NCI-H2029 treated with DMSO at 0.1 percent for 48 hours (cell line): ENCODE measurements around the gene DST.

ENCODE experiments used
- DNase-seq: peaks from one replicate; lab custom pipeline; 2025; lab: John Stamatoyannopoulos, UW

DST gene

GRCh38 chr6:56642366-56643261, at the start of gene DST:
Gene DST (minus strand): TSS chr6:56642889.
- DNase-seq: no peak

DNA sequence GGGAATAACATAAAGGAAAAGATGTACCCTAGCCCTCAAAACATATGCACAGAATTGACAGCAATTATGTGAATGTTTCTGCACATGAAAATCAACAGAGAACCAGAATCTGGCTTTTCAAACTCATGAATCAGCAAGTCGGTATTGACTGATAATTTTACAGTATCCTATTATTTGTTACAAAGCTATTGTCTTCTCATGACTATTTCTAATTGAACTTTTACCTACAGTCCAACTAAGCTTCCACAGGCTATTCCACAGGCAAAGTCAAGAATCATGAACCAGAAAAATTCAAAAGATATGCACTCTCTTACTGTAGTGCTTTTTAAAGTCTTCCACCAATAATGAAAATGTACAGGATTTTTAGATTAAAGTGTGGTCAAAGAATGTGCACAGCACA, 49.1 kb upstream of the DST start:
- no peak for DNase-seq

DNA sequence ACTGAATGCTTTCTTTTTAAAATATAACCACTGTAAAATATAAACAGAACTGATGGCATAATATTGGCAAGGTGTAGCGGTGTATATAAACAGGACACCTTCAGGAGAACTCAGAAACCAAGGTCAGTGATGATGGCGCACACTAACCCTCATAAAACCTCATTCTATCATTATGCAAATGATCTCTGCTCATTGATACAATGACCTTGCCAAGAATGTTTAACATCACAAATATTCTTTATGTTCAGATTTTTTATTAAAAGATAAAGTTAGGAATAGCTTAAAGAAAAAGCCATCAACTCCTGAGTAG, 48.6 kb upstream of the DST start:
- no peak for DNase-seq

DNA sequence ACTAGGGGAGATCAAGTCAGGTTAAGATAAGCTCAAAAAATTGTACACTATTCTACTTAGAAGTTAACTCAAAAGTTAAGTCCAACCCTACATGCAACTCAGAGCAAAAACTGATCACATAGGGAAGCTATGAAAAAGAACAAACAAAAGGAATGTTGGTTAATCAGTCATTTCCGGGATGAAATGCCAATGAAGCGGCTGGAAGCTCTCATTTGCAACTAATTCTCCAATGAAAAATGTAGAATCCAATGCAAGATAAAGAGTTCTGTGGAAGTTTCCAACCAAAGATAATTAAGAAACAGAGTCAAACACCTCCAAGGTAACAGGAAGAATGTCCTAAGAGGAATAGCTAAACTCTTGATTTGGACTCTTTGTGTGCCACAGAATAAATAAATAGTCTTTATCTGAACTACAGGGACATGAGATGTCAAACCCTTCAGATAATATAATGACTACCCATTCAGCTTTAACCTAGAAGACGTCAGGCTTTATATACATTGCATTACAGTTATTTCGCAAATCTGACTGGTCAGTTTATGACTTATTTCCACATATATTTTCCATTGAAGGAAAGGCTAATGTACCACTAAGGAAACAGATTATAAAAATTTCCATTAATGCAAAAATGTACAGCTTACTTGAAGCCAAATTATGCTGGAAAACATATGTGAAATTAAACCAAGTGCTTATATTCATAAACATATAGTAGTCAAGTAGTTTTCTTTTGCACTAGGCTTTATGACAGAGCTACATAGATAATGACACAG, 48.0 kb upstream of the DST start:
- DNase-seq: no peak

DNA sequence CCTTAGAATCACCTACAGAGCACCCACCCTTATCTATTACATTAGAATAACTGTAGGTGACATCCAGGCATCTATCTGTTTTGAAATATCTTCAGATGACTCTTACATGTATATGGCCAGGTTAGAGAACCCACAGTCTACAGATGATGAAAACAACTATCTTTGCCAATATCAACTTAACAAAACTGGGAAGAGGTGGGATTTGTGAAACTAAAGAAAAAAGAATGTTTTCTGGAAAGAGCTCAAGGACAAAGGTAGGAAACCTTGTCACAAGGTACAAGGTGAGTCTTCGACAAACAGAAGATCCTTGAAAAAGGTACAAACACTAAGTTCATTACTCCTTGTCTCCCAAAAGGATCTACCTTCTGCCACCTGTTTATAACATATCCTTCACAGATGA, 47.0 kb upstream of the DST start:
- no peak for DNase-seq

GRCh38 chr6:56689114-56689513, 46.4 kb upstream of the DST start:
- no peak for DNase-seq

GRCh38 chr6:56688521-56688920, 45.8 kb upstream of the DST start:
- DNase-seq: no peak

DNA sequence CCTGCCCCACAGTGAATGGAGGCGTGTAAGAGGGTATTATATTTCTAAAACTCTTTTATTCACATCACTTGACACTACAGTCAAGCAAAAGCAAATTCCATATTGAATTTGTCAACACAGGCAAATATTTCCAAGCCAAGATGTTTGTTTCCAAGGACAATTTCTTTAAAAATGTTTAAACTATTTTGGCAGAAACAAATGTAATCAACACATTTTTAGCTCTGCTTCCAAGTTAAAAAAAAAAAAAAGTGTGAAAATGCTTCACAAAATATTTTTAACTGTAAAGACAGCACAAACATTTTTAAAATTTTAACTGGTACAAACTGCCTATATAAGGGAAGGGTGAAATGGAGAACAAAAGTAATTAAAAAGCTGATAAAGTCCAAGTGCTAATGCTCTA, 44.9 kb upstream of the DST start:
- DNase-seq: no peak

- DNase-seq: no peak
These were observed 43.7 kb upstream of the DST start for GRCh38 chr6:56686429-56686828.

DNA sequence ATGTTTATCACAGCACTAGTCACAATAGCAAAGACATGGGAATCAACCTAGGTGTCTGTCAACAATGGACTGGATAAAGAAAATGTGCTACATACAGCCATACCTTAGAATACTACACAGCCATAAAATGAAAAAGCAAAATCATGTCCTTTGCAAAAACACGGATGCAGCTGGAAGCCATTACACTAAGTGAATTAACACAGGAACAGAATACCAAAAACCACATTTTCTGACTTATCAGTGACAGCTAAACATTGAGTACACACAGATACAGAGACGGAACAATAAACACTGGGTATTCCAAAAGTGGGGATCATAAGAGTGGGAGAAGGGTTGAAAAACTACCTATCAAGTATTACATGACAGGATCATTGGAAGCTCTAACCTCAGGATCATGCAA, 43.3 kb upstream of the DST start:
- no peak for DNase-seq

DNA sequence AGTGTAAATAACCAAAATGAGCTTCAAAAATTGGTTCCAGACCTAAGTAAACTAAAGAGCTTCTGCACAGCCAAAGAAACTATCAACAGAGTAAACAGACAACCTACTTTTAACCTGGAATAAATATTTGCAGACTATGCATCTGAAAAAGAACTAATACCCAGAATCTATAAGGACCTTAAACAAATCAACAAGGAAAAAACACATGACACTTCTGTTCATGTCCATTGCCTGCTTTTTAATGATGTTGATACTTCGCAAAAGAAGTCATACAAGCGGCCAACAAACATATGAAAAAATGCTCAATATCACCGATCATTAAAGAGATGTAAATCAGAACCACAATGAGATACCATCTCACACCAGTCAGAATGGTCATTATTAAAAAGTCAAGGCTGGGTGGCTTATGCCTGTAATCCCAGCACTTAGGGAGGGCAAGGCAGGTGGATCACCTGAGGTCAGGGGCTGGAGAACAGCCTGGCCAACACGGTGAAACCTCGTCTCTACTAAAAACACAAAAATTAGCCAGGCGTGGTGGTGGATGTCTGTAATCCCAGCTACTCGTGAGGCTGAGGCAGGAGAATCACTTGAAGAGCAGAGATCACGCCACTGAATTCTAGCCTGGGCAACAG, 42.5 kb upstream of the DST start:
- DNase-seq: no peak

- no peak for DNase-seq
These were observed 41.8 kb upstream of the DST start for GRCh38 chr6:56684342-56685101.

- no peak for DNase-seq
These were observed 41.2 kb upstream of the DST start for GRCh38 chr6:56683882-56684281.

- DNase-seq: no peak
These were observed 39.9 kb upstream of the DST start for GRCh38 chr6:56682635-56683034.

DNA sequence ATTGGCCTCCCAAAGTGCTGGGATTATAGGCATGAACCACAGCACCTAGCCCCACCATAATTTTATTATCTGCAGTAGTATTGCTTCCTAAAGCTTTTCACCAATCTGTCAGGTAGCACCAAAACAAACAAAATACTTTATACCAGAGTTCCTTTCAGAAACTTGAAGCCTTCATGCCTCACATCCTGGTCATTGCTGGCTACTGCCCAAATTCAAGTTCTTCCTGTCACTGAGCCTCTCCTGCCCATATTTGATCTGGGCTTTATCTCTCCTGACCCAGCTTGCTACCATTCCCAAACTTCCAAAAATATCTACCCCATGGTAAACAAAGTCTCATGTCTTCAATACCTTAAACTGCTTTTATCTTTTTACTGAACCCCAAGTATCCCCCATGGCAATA, 34.9 kb upstream of the DST start:
- DNase-seq: no peak

- no peak for DNase-seq
These were observed 29.2 kb upstream of the DST start for GRCh38 chr6:56671651-56672461.

DNA sequence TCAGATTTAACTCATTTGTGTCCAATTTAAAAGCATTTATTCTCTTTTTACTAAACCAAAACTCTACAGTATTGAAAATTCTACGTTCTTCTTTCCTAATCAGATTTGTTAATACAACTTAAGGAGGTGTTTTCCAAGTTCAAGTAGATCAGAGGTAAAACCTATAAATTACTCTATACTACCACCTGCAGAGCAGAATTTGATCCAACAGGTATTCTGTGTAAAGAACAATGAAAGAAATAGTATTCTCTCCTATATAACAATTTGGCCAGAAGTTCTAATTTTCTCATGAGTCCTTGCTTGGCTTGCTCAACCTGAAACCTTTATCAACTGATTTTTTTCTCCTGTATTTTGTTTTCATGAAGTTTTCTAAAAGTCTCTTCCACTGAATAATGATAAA, 28.5 kb upstream of the DST start:
- DNase-seq: no peak

GRCh38 chr6:56669041-56669440, 26.4 kb upstream of the DST start:
- DNase-seq: no peak

GRCh38 chr6:56668158-56668557, 25.5 kb upstream of the DST start:
- no peak for DNase-seq

DNA sequence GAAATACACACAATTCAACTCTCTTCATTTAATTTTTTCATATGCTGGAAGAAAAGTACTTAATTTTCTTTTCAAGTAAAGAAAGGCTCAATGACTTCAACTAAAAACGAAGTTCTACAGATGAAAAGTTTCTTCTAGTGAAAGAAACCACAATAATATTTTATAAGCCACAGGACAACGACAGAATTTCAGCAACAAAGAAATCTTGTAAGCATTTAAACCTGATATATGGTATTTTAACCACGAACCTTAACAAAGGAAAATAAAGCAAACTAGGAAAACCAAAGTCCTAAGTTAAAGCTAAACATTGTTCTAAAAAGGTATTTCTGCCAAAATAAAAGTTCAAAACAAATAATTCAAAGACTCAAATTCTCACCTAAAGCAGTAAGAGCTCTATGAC, 24.6 kb upstream of the DST start:
- DNase-seq: no peak

GRCh38 chr6:56664029-56664428, 21.3 kb upstream of the DST start:
- no peak for DNase-seq

- DNase-seq: no peak
These were observed 20.7 kb upstream of the DST start for GRCh38 chr6:56663344-56663743.
